ENCODE results near the gene ESYT2. TPM values are rescaled to one million over a fixed set of nuclear protein-coding genes. Genes with fewer than 3 reads are reported as not detected.
"Not testable (repeated sequence)": the region's sequence is repeated elsewhere in the genome, so short reads cannot be mapped to it uniquely, and the experiment has no call there.

The ESYT2 gene
- total RNA-seq, result 134 and 226 TPM in 2 replicates

GRCh38 chr7:158829342-158830210 lies at the start of gene ESYT2:
Gene ESYT2, minus strand, starts transcription at chr7:158829509. Its CDS starts 91 bp downstream, at chr7:158829418.
- peak; percentile 73 for DNase-seq (ENCODE audit: low read depth)

- DNase-seq (ENCODE audit: low read depth), result not testable (repeated sequence)
Observed at GRCh38 chr7:158878151-158879079, 49.1 kb upstream of the ESYT2 start.

- no peak for DNase-seq (ENCODE audit: low read depth)
Observed at GRCh38 chr7:158876984-158877383, 47.7 kb upstream of the ESYT2 start.

GRCh38 chr7:158869876-158870275 lies 40.6 kb upstream of the ESYT2 start:
- no peak for DNase-seq (ENCODE audit: low read depth)

- DNase-seq (ENCODE audit: low read depth), result no peak
Observed at GRCh38 chr7:158868764-158869410, 39.6 kb upstream of the ESYT2 start.

- DNase-seq (ENCODE audit: low read depth), result no peak
Observed at GRCh38 chr7:158867214-158867984, 38.1 kb upstream of the ESYT2 start.

GRCh38 chr7:158865977-158866376 lies 36.7 kb upstream of the ESYT2 start:
- DNase-seq (ENCODE audit: low read depth), result no peak

GRCh38 chr7:158865462-158865922 lies 36.2 kb upstream of the ESYT2 start:
- peak; percentile 46 for DNase-seq (ENCODE audit: low read depth)

GRCh38 chr7:158864833-158865232 lies 35.5 kb upstream of the ESYT2 start:
- DNase-seq (ENCODE audit: low read depth), result no peak

GRCh38 chr7:158864507-158864820 lies 35.2 kb upstream of the ESYT2 start:
- DNase-seq (ENCODE audit: low read depth), result no peak

- peak; percentile 77 for DNase-seq (ENCODE audit: low read depth)
Observed at GRCh38 chr7:158863611-158864506, 34.5 kb upstream of the ESYT2 start.

GRCh38 chr7:158862985-158863610 lies 33.8 kb upstream of the ESYT2 start:
- DNase-seq (ENCODE audit: low read depth), result peak; percentile 68

GRCh38 chr7:158861936-158862704 lies 32.8 kb upstream of the ESYT2 start:
- no peak for DNase-seq (ENCODE audit: low read depth)

GRCh38 chr7:158861004-158861787 lies 31.9 kb upstream of the ESYT2 start:
- DNase-seq (ENCODE audit: low read depth), result no peak

GRCh38 chr7:158860394-158860793 lies 31.1 kb upstream of the ESYT2 start:
- DNase-seq (ENCODE audit: low read depth), result no peak

GRCh38 chr7:158858592-158859503 lies 29.5 kb upstream of the ESYT2 start:
- DNase-seq (ENCODE audit: low read depth), result peak; percentile 24

All from renal cortical epithelial cell (primary cell).